Neuronal stem cell (in vitro differentiated cells): ENCODE measurements around the gene ARV1.

ENCODE experiments used
- DNase-seq: peaks from one replicate; pipeline ENCODE4 v3.0.0-alpha.2; 2013; ENCODE audit warnings: low spot score
- H2AFZ ChIP-seq: one replicate; pipeline ENCODE4 v1.6.1; 2013; ENCODE audit warnings: mild to moderate bottlenecking, low read length, inconsistent platforms
- H2AK5ac ChIP-seq: 2 replicates; pipeline ENCODE4 v1.6.1; 2013; ENCODE audit warnings: low read depth, mild to moderate bottlenecking, inconsistent platforms, low read length, moderate library complexity, mixed read lengths
- H2BK120ac ChIP-seq: 2 replicates; pipeline ENCODE4 v1.6.1; 2013; ENCODE audit warnings: low read depth, mild to moderate bottlenecking, inconsistent platforms, low read length, moderate library complexity, mixed read lengths
- H2BK12ac ChIP-seq: one replicate; pipeline ENCODE4 v1.6.1; 2013; ENCODE audit warnings: low read length, inconsistent platforms
- H2BK15ac ChIP-seq: 2 replicates; pipeline ENCODE4 v1.6.1; 2013; ENCODE audit warnings: mild to moderate bottlenecking, low read length, inconsistent platforms, mixed read lengths
- H2BK5ac ChIP-seq: one replicate; pipeline ENCODE4 v1.6.1; 2013; ENCODE audit warnings: inconsistent platforms, mild to moderate bottlenecking, low read length, moderate library complexity
- H3K14ac ChIP-seq: one replicate; pipeline ENCODE4 v1.6.1; 2013; ENCODE audit warnings: low read length, inconsistent platforms
- H3K18ac ChIP-seq: 2 replicates; pipeline ENCODE4 v1.6.1; 2013; ENCODE audit warnings: low read length, inconsistent platforms
- H3K23ac ChIP-seq: 2 replicates; pipeline ENCODE4 v1.6.1; 2013; ENCODE audit warnings: low read depth, mild to moderate bottlenecking, mixed read lengths, low read length, inconsistent platforms; ENCODE audit not compliant: poor library complexity
- H3K27ac ChIP-seq: replicated peaks from 3 replicates; pipeline ENCODE4 v1.5.1; 2013; ENCODE audit warnings: low read length, inconsistent platforms
- H3K27me3 ChIP-seq, 3 experiments: 2 replicates each; pipeline ENCODE4 v1.6.1; 2013; ENCODE audit warnings: low read length in 3 of 3, mild to moderate bottlenecking in 2 of 3, inconsistent platforms in 1 of 3, low read depth in 1 of 3, mixed read lengths in 1 of 3, moderate library complexity in 1 of 3; ENCODE audit not compliant: control insufficient read depth in 3 of 3, insufficient read depth in 3 of 3
- H3K36me3 ChIP-seq, 2 donors: replicated peaks in 1 of 2; 2 replicates each; pipeline ENCODE4 v1.6.1; 2013; ENCODE audit warnings: low read length in 2 of 2; ENCODE audit not compliant: control insufficient read depth in 2 of 2, insufficient read depth in 2 of 2
- H3K4ac ChIP-seq: 2 replicates; pipeline ENCODE4 v1.6.1; 2013; ENCODE audit warnings: inconsistent platforms, mild to moderate bottlenecking, low read length, moderate library complexity
- H3K4me1 ChIP-seq, 2 donors: 1 replicate in 1 of 2; 2 replicates in 1 of 2; pipeline ENCODE4 v1.6.1; 2013; ENCODE audit warnings: low read length in 2 of 2, low read depth in 1 of 2; ENCODE audit not compliant: control insufficient read depth in 2 of 2, insufficient read depth in 1 of 2
- H3K4me2 ChIP-seq: one replicate; pipeline ENCODE4 v1.6.1; 2013; ENCODE audit warnings: mild to moderate bottlenecking, low read length, inconsistent platforms; ENCODE audit not compliant: insufficient read depth, poor library complexity, severe bottlenecking
- H3K4me3 ChIP-seq, 2 donors: 2 replicates each; pipeline ENCODE4 v1.5.1; 2013; ENCODE audit warnings: low read length in 2 of 2, mild to moderate bottlenecking in 2 of 2, inconsistent platforms in 1 of 2, moderate library complexity in 1 of 2
- H3K79me1 ChIP-seq: one replicate; pipeline ENCODE4 v1.6.1; 2013; ENCODE audit warnings: low read depth, mild to moderate bottlenecking, inconsistent platforms, low read length, moderate library complexity
- H3K9ac ChIP-seq: one replicate; pipeline ENCODE4 v1.6.1; 2013; ENCODE audit warnings: mild to moderate bottlenecking, low read depth, low read length, inconsistent platforms; ENCODE audit not compliant: poor library complexity
- H3K9me3 ChIP-seq, 2 donors: replicated peaks in 1 of 2; 2 replicates each; pipeline versions ENCODE3 to v1.6.1; 2013; ENCODE audit warnings: low read length in 2 of 2, mild to moderate bottlenecking in 2 of 2, inconsistent platforms in 1 of 2, low read depth in 1 of 2, mixed read lengths in 1 of 2, moderate library complexity in 1 of 2; ENCODE audit not compliant: control insufficient read depth in 2 of 2, insufficient read depth in 1 of 2
- H4K8ac ChIP-seq: one replicate; pipeline ENCODE4 v1.6.1; 2013; ENCODE audit warnings: low read depth, mild to moderate bottlenecking, inconsistent platforms, low read length, moderate library complexity
- H4K91ac ChIP-seq: one replicate; pipeline ENCODE4 v1.6.1; 2013; ENCODE audit warnings: low read length, low read depth, mild to moderate bottlenecking, inconsistent platforms; ENCODE audit not compliant: poor library complexity
- WGBS, 2 donors: extraction: QIAGEN DNeasy Blood & Tissue Kit; methylation state at CpG; one replicate each; pipeline ENCODE4 v1.1.7; 2013; ENCODE audit warnings: missing lambda C conversion rate in 2 of 2, mixed read lengths in 1 of 2; ENCODE audit not compliant: insufficient read length in 2 of 2, insufficient replicate concordance in 1 of 2; ENCODE audit errors: extremely low coverage in 2 of 2; 5-methylcytosine and 5-hydroxymethylcytosine counted together

Gene ARV1

GRCh38 chr1:230966358-230966873 is 12.5 kb upstream of the ARV1 start:
- Histone ChIP-seq H3K4me1 (no peaks in the 10 kb centered on the region), H2BK120ac (no peak overlapping the region), H3K18ac (no peak overlapping the region), H3K36me3 (peaks cover 0 to 2% of the 10 kb centered on the region in 2 donors), H3K79me1 (no peaks in the 10 kb centered on the region), H2AK5ac (no peak overlapping the region), H2AFZ (no peak overlapping the region), H3K4me2 (no peak overlapping the region), H3K4me3 (no peak overlapping the region), H3K14ac (no peak overlapping the region), H2BK12ac (no peak overlapping the region), H2BK5ac (no peak overlapping the region), H4K8ac (no peak overlapping the region), H3K27ac (no peak overlapping the region), H3K27me3 (no peaks in the 10 kb centered on the region), H3K9ac (no peak overlapping the region), H3K23ac (no peak overlapping the region), H4K91ac (no peak overlapping the region), H2BK15ac (no peak overlapping the region), H3K9me3 (no peaks in the 10 kb centered on the region), H3K4ac (no peak overlapping the region)
- no CpG with 5 or more reads among the region's 5 CpGs for whole genome bisulfite sequencing, 2 donors
- no peak for DNase-seq

- no peak overlapping the region for H3K4me3 ChIP-seq
- H4K8ac ChIP-seq = no peak overlapping the region
- no peak overlapping the region for H2BK12ac ChIP-seq
- H3K14ac ChIP-seq = no peak overlapping the region
- H3K27me3 ChIP-seq = no peaks in the 10 kb centered on the region
- peaks cover 2 to 4% of the 10 kb centered on the region in 2 donors for H3K36me3 ChIP-seq
- H3K4me2 ChIP-seq = no peak overlapping the region
- H3K9me3 ChIP-seq = no peaks in the 10 kb centered on the region
- H2BK120ac ChIP-seq = no peak overlapping the region
- no peak overlapping the region for H3K4ac ChIP-seq
- no peak overlapping the region for H3K27ac ChIP-seq
- no CpG with 5 or more reads among the region's 5 CpGs for WGBS, 2 donors
- no peak for DNase-seq
- H2AK5ac ChIP-seq = no peak overlapping the region
- no peak overlapping the region for H3K9ac ChIP-seq
- H3K4me1 ChIP-seq = no peaks in the 10 kb centered on the region
- H2BK15ac ChIP-seq = no peak overlapping the region
- H2BK5ac ChIP-seq = no peak overlapping the region
- H3K23ac ChIP-seq = no peak overlapping the region
- H2AFZ ChIP-seq = no peak overlapping the region
- H4K91ac ChIP-seq = no peak overlapping the region
- no peaks in the 10 kb centered on the region for H3K79me1 ChIP-seq
- H3K18ac ChIP-seq = no peak overlapping the region
These were observed 8.5 kb upstream of the ARV1 start for GRCh38 chr1:230970432-230970831.

GRCh38 chr1:230971771-230972170 is 7.1 kb upstream of the ARV1 start:
- no peak for DNase-seq
- Histone ChIP-seq H2AK5ac (no peak overlapping the region), H3K79me1 (peaks cover 2% of the 10 kb centered on the region), H3K4me1 (no peaks in the 10 kb centered on the region), H3K14ac (no peak overlapping the region), H3K36me3 (peaks cover 10 to 12% of the 10 kb centered on the region in 2 donors), H2BK15ac (no peak overlapping the region), H2BK5ac (no peak overlapping the region), H2BK12ac (no peak overlapping the region), H3K27ac (no peak overlapping the region), H4K8ac (no peak overlapping the region), H2BK120ac (no peak overlapping the region), H3K27me3 (no peaks in the 10 kb centered on the region), H2AFZ (no peak overlapping the region), H3K4me3 (no peak overlapping the region), H3K23ac (no peak overlapping the region), H3K4me2 (no peak overlapping the region), H4K91ac (no peak overlapping the region), H3K18ac (no peak overlapping the region), H3K9ac (no peak overlapping the region), H3K9me3 (no peaks in the 10 kb centered on the region), H3K4ac (no peak overlapping the region)

GRCh38 chr1:230972855-230973271 is 6.0 kb upstream of the ARV1 start:
- Histone ChIP-seq H3K14ac (no peak overlapping the region), H2AK5ac (no peak overlapping the region), H2BK12ac (no peak overlapping the region), H3K4me1 (peaks cover 2 to 5% of the 10 kb centered on the region in 2 donors), H3K4me3 (no peak overlapping the region), H2BK15ac (no peak overlapping the region), H4K8ac (no peak overlapping the region), H3K18ac (no peak overlapping the region), H3K36me3 (peaks cover 10 to 12% of the 10 kb centered on the region in 2 donors), H2AFZ (no peak overlapping the region), H3K23ac (no peak overlapping the region), H2BK120ac (no peak overlapping the region), H3K9ac (no peak overlapping the region), H4K91ac (no peak overlapping the region), H3K27ac (no peak overlapping the region), H3K4me2 (no peak overlapping the region), H3K9me3 (no peaks in the 10 kb centered on the region), H2BK5ac (no peak overlapping the region), H3K79me1 (peaks cover 5% of the 10 kb centered on the region), H3K27me3 (no peaks in the 10 kb centered on the region), H3K4ac (no peak overlapping the region)
- WGBS, 2 donors = no CpG with 5 or more reads among the region's 1 CpG
- DNase-seq = no peak
